H9 (cell line): Measurements from ENCODE around the gene RUNDC1. TPM values are rescaled to one million over a fixed set of nuclear protein-coding genes. Genes with fewer than 3 reads are reported as not detected.

Source experiments
- DNase-seq: peaks from one replicate; pipeline ENCODE4 v3.0.0-alpha.2; 2017
- H2AFZ ChIP-seq: one replicate; pipeline ENCODE4 v1.6.1; 2013; ENCODE audit warnings: mild to moderate bottlenecking, low read length, control low read depth, moderate library complexity
- H2AK5ac ChIP-seq: 2 replicates; pipeline ENCODE4 v1.6.1; 2013; ENCODE audit warnings: low read length, control low read depth, mixed read lengths; ENCODE audit not compliant: insufficient read length
- H2BK120ac ChIP-seq: one replicate; pipeline ENCODE4 v1.6.1; 2013; ENCODE audit warnings: low read depth, mild to moderate bottlenecking, low read length, control low read depth, inconsistent platforms; ENCODE audit not compliant: poor library complexity, severe bottlenecking
- H2BK12ac ChIP-seq: 2 replicates; pipeline ENCODE4 v1.6.1; 2013; ENCODE audit warnings: low read length, control low read depth, mixed read lengths, low read depth; ENCODE audit not compliant: insufficient read length
- H2BK15ac ChIP-seq: 2 replicates; pipeline ENCODE4 v1.6.1; 2013; ENCODE audit warnings: low read depth, low read length, control low read depth
- H2BK20ac ChIP-seq: one replicate; pipeline ENCODE4 v1.6.1; 2013; ENCODE audit warnings: low read depth, mild to moderate bottlenecking, low read length, control low read depth, inconsistent platforms; ENCODE audit not compliant: poor library complexity, severe bottlenecking
- H2BK5ac ChIP-seq: 2 replicates; pipeline ENCODE4 v1.6.1; 2013; ENCODE audit warnings: low read length, control low read depth, mixed read lengths; ENCODE audit not compliant: insufficient read length
- H3K14ac ChIP-seq: 2 replicates; pipeline ENCODE4 v1.6.1; 2013; ENCODE audit warnings: low read length, control low read depth; ENCODE audit not compliant: insufficient read depth
- H3K18ac ChIP-seq: 2 replicates; pipeline ENCODE4 v1.6.1; 2013; ENCODE audit warnings: low read depth, mild to moderate bottlenecking, mixed read lengths, low read length, control low read depth; ENCODE audit not compliant: insufficient read length
- H3K23ac ChIP-seq: 2 replicates; pipeline ENCODE4 v1.6.1; 2013; ENCODE audit warnings: low read length, control low read depth, mixed read lengths, low read depth; ENCODE audit not compliant: insufficient read length
- H3K23me2 ChIP-seq: 2 replicates; pipeline ENCODE4 v1.6.1; 2013; ENCODE audit warnings: low read depth, mild to moderate bottlenecking, mixed read lengths, low read length, control low read depth; ENCODE audit not compliant: insufficient read length, poor library complexity, severe bottlenecking
- H3K27ac ChIP-seq: 2 replicates; pipeline ENCODE4 v1.5.1; 2013; ENCODE audit warnings: low read length, control low read depth, mixed read lengths, low read depth; ENCODE audit not compliant: insufficient read length
- H3K27me3 ChIP-seq: 2 replicates; pipeline ENCODE4 v1.6.1; 2013; ENCODE audit warnings: low read length, control low read depth, inconsistent platforms; ENCODE audit not compliant: insufficient read depth
- H3K4ac ChIP-seq: 2 replicates; pipeline ENCODE4 v1.6.1; 2013; ENCODE audit warnings: low read depth, mild to moderate bottlenecking, control low read depth, inconsistent platforms, low read length, moderate library complexity
- H3K4me1 ChIP-seq: 2 replicates; pipeline ENCODE4 v1.6.1; 2013; ENCODE audit warnings: low read length, control low read depth, inconsistent platforms; ENCODE audit not compliant: insufficient read depth
- H3K4me2 ChIP-seq: 2 replicates; pipeline ENCODE4 v1.6.1; 2013; ENCODE audit warnings: low read length, control low read depth, mixed read lengths; ENCODE audit not compliant: insufficient read length, insufficient read depth
- H3K56ac ChIP-seq: 2 replicates; pipeline ENCODE4 v1.6.1; 2013; ENCODE audit warnings: low read depth, mild to moderate bottlenecking, mixed read lengths, low read length, control low read depth; ENCODE audit not compliant: insufficient read length
- H3K79me1 ChIP-seq: 2 replicates; pipeline ENCODE4 v1.6.1; 2013; ENCODE audit warnings: low read depth, mild to moderate bottlenecking, moderate library complexity, low read length, control low read depth, inconsistent platforms; ENCODE audit not compliant: insufficient read depth, poor library complexity, severe bottlenecking
- H3K79me2 ChIP-seq: 2 replicates; pipeline ENCODE4 v1.6.1; 2013; ENCODE audit warnings: low read length, control low read depth, inconsistent platforms; ENCODE audit not compliant: insufficient read depth
- H3K9ac ChIP-seq: 2 replicates; pipeline ENCODE4 v1.6.1; 2013; ENCODE audit warnings: low read length, control low read depth, mixed read lengths; ENCODE audit not compliant: insufficient read length; ENCODE audit errors: extremely low read depth
- H3K9me3 ChIP-seq: one replicate; pipeline ENCODE4 v1.6.1; 2013; ENCODE audit warnings: low read depth, low read length, inconsistent platforms; ENCODE audit not compliant: control insufficient read depth
- H3T11ph ChIP-seq: one replicate; pipeline ENCODE4 v1.6.1; 2013; ENCODE audit warnings: mild to moderate bottlenecking, low read length, control low read depth, inconsistent platforms
- H4K20me1 ChIP-seq: one replicate; pipeline ENCODE4 v1.6.1; 2013; ENCODE audit not compliant: control insufficient read depth, insufficient read length, insufficient read depth
- H4K5ac ChIP-seq: 2 replicates; pipeline ENCODE4 v1.6.1; 2013; ENCODE audit warnings: low read depth, mild to moderate bottlenecking, mixed read lengths, low read length, control low read depth; ENCODE audit not compliant: insufficient read length
- H4K8ac ChIP-seq: replicated peaks from 2 replicates; pipeline ENCODE4 v1.6.1; 2013; ENCODE audit warnings: low read length, control low read depth, mixed read lengths, low read depth; ENCODE audit not compliant: insufficient read length
- H4K91ac ChIP-seq: 2 replicates; pipeline ENCODE4 v1.6.1; 2013; ENCODE audit warnings: low read depth, mild to moderate bottlenecking, moderate library complexity, mixed read lengths, low read length, control low read depth; ENCODE audit not compliant: insufficient read length
- H3K27ac Mint-ChIP-seq, 3 experiments: 2 replicates in 2 of 3; 3 replicates in 1 of 3; pipeline ENCODE4 v1.8.0; 2020 to 2021; ENCODE audit warnings: mixed read lengths in 3 of 3, mild to moderate bottlenecking in 1 of 3, moderate library complexity in 1 of 3
- H3K27me3 Mint-ChIP-seq: 2 replicates; pipeline ENCODE4 v1.8.0; 2021; ENCODE audit warnings: low read depth, mild to moderate bottlenecking, moderate library complexity, mixed read lengths
- H3K36me3 Mint-ChIP-seq, 3 experiments: 2 replicates in 2 of 3; 3 replicates in 1 of 3; pipeline ENCODE4 v1.8.0; 2020 to 2021; ENCODE audit warnings: low read depth in 3 of 3, mixed read lengths in 3 of 3; ENCODE audit not compliant: insufficient read depth in 1 of 3
- H3K4me1 Mint-ChIP-seq, 2 experiments: 2 replicates each; pipeline ENCODE4 v1.8.0; 2020; ENCODE audit warnings: mixed read lengths in 2 of 2
- H3K4me3 Mint-ChIP-seq, 2 experiments: 2 replicates in 1 of 2; 3 replicates in 1 of 2; pipeline ENCODE4 v1.8.0; 2020 to 2021; ENCODE audit warnings: mild to moderate bottlenecking in 2 of 2, mixed read lengths in 2 of 2, moderate library complexity in 1 of 2
- H3K9me3 Mint-ChIP-seq, 2 experiments: 2 replicates in 1 of 2; 3 replicates in 1 of 2; pipeline ENCODE4 v1.8.0; 2020; ENCODE audit warnings: mild to moderate bottlenecking in 2 of 2, mixed read lengths in 2 of 2, moderate library complexity in 1 of 2
- WGBS: extraction: QIAGEN DNeasy Blood & Tissue Kit; methylation state at CpG from one replicate; pipeline ENCODE4 v1.1.7; 2013; ENCODE audit warnings: missing lambda C conversion rate, low lambda C conversion rate, mixed read lengths; ENCODE audit not compliant: insufficient read length; ENCODE audit errors: extremely low coverage; 5-methylcytosine and 5-hydroxymethylcytosine counted together
- total RNA-seq: library from RNA; stranded (reverse); gene quantifications from 2 replicates; pipeline ENCODE4 v1.2.1, GENCODE V29; 2021
- TF ChIP-seq, protein P1 (sequence below): fragments of 200-600 bp; sonication (generic); conservative IDR thresholded peaks from 3 replicates; pipeline ENCODE4 v1.8.0; 2021; ENCODE audit warnings: antibody characterized with exemption, mild to moderate bottlenecking

The RUNDC1 gene
- total RNA-seq, 1 experiment from 2014 or later, result 18.8 TPM

DNA sequence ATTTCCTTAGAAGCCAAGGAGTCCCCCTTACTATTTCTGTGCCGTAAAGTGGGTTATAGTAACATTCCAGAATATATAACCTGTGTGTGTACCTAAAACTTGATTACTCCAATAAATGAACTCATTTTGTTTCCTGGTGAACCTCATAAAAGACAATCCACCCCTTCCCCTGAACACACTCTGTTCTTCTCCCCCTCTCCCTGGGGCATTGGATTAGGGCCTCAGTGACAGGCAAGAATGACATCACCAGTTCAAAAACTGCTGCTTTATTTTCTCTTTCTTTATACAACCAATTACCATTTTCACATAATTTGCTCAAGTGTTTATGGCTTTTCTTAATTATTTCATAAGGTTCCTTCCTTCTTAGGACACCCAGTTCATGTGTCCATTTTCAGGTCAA, 33.6 kb upstream of the RUNDC1 start:
- Mint-ChIP-seq H3K36me3 (peaks cover 12 to 27% (median 21%) of the 10 kb centered on the region in 3 experiments; a peak in 6 of 7 replicates), H3K27me3 (no peaks in the 10 kb centered on the region), H3K27ac (no peak overlapping the region), H3K4me3 (no peak overlapping the region), H3K4me1 (no peaks in the 10 kb centered on the region), H3K9me3 (no peaks in the 10 kb centered on the region)
- Histone ChIP-seq H3K18ac (no peak overlapping the region), H4K8ac (no peak overlapping the region), H2BK20ac (no peak overlapping the region), H2AFZ (no peak overlapping the region), H3K79me1 (no peaks in the 10 kb centered on the region), H3K9me3 (no peaks in the 10 kb centered on the region), H3K23me2 (no peaks in the 10 kb centered on the region), H2BK12ac (no peak overlapping the region), H3T11ph (no peak overlapping the region), H3K27ac (no peak overlapping the region), H3K14ac (no peak overlapping the region), H3K23ac (no peak overlapping the region), H4K91ac (no peak overlapping the region), H3K4ac (no peak overlapping the region), H2BK120ac (no peak overlapping the region), H2AK5ac (no peak overlapping the region), H3K56ac (no peak overlapping the region), H2BK5ac (no peak overlapping the region), H2BK15ac (no peak overlapping the region), H3K79me2 (no peaks in the 10 kb centered on the region), H4K20me1 (no peaks in the 10 kb centered on the region), H4K5ac (no peak overlapping the region), H3K9ac (no peak overlapping the region), H3K27me3 (no peaks in the 10 kb centered on the region), H3K4me1 (no peaks in the 10 kb centered on the region), H3K4me2 (no peak overlapping the region)
- TF ChIP-seq, protein P1, sequence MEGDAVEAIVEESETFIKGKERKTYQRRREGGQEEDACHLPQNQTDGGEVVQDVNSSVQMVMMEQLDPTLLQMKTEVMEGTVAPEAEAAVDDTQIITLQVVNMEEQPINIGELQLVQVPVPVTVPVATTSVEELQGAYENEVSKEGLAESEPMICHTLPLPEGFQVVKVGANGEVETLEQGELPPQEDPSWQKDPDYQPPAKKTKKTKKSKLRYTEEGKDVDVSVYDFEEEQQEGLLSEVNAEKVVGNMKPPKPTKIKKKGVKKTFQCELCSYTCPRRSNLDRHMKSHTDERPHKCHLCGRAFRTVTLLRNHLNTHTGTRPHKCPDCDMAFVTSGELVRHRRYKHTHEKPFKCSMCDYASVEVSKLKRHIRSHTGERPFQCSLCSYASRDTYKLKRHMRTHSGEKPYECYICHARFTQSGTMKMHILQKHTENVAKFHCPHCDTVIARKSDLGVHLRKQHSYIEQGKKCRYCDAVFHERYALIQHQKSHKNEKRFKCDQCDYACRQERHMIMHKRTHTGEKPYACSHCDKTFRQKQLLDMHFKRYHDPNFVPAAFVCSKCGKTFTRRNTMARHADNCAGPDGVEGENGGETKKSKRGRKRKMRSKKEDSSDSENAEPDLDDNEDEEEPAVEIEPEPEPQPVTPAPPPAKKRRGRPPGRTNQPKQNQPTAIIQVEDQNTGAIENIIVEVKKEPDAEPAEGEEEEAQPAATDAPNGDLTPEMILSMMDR, result no peak
- WGBS, result no CpG with 5 or more reads among the region's 1 CpG
- no peak for DNase-seq
